HUDEP-2 (cell line): ENCODE data around the gene HORMAD2.
A peak's percentile ranks its signal among the peaks of the same experiment; 100 is the strongest.

Experiments used
- DNase-seq, 76 experiments: peaks; one replicate each; lab custom pipeline; 2025; ENCODE audit not compliant: unreplicated experiment in 76 of 76; lab: John Stamatoyannopoulos, UW

Gene HORMAD2

DNA sequence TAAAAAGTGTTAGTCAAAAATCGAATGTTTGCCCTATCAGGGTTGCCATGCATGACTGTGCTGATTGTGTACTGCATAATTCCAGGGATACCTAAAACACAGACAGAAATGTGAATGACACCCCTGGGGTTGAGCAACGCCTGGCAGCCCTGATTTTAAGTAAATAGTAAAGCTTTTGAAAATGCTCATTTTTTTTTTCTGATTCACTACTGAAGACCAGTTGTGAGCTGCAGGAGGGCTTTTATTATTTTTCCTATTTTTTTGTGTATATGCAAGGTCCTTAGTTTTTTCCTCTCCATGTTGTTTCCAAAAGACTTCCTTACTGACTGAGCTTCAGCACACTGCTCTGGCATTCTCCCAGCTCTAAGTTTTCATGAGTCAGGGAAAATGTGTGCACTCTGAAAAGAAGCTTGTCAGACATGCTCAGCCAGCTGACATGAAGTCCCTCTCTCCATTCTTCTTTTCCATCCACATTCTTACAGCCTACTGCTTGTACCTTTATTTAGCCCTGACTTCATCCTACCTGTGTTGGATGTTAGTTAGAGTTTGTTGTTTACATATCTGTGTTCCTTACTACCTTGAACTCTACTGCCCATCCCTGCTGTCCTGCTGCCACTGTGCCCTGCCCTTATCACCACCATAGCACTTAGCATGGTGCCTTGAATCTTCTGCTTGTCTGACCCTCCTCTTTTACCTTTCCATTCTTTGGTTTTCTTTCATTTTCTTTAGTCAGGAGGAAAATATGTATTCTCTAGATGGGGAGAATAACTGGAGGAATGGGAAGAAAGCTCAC lies 79.5 kb downstream of the HORMAD2 start:
- peak in 13 of 76 experiments; percentile 4 to 17 (median 14) for DNase-seq

DNA sequence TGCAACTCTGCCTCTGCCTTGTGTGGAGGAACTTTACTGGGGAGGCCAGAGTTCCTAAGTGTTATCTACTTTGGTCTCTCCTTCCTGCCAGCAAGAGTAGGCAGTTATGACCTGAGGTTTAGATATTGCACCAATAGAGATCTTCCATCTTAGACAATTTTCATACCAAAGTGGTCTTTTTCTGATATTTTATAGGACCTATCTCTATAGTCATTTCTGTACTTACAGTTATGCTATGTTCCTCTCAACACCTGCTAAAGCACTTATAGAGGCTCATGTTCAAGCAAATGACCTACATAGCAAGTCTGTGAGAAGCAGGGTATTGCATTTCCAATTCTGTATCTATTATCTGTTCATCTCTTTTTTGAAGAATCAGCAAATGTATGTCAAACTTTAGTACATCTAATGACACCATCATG lies 80.8 kb downstream of the HORMAD2 start:
- DNase-seq: peak in 4 of 76 experiments; percentile 5 to 30 (median 20)

DNA sequence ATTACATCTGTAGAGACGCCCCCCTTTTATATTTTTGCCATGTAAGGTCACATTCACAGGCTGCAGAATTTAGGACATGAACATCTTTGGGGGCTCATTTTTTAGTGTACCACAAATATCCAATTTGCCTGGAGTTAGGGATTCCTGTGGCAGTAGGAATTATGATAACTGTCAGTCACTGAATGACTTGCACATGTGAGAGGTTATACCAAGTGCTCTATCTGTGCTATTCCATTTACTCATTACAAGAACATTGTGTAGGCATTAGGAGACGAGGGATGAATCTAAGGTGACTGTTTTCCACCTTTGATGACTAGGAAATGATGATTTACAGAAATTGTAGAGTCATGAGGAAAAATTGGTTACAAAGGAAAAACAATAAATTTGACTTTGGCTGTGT lies 87.0 kb downstream of the HORMAD2 start:
- DNase-seq: no peak

DNA sequence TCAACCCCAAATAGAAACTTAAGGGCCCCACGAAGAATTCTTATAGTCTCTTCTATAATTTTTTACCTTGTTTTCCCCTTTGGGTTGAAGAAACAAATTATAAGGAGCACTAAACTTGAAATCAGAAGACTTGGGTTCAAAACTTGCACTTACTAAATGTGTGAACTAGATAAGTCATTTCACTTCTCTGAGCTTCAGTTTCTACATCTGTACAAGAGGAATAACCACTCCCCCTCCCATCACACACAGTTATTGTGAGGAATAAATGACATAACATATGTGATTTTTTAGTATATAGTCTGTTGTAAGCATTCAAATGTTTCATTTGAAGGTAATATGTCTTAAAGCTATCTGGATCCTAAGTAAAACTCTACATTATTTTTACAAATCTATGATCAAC lies 87.5 kb downstream of the HORMAD2 start:
- DNase-seq: no peak

DNA sequence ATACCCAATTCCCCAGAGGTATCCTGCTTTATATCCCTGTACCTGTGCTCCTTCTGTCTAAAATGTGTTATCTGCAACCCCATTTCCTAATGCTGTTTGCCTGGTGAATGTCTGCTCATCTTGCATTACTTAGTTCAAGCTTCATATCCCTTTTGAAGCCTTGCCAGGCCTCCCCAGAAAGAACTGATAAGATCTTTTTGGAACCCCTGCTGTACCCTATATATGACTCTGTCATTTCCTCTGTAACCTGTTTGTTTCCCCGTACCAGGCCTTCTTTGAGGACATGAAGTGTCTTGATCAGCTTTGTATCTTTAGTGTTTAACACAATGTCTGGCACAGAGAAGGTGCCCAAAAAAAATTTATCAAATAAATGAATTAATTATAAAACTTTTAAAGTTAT lies 88.7 kb downstream of the HORMAD2 start:
- no peak for DNase-seq

DNA sequence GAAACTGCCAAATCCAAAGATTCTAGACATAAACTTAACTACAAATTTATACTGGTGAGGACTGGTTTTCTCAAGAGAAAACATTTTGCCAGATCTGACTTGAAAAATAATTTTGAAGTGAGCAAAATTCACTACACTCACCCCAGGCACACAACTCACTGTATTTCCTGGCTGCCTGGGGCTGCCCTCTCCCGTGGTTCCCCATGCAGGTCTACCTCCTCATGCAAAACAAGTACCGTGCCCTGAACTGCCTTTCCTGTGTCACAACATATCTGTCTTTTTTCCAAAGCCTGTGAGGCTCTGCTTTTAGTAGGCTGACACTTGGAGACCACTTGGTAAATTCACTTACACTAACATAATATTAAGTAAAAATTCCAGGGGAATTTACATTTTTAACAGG lies 89.9 kb downstream of the HORMAD2 start:
- no peak for DNase-seq

DNA sequence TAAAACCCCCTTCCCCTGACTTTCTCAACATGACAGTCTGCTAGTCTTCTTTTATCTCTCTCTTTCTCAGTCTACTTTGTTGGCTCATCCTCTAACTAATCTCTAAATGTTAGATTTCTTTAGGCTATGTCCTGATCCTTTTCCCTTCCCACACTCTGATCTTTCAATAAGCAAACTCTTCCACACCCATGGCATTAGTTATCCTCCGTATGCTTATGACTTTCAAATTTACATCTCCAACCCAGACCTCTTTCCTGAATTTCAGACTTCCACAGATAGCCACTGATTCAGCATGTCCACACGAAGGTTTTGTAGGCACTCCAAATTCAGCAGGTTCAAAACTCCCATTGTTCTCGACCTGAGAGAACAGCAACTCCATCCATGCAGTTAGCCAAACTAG lies 90.7 kb downstream of the HORMAD2 start:
- DNase-seq: no peak

DNA sequence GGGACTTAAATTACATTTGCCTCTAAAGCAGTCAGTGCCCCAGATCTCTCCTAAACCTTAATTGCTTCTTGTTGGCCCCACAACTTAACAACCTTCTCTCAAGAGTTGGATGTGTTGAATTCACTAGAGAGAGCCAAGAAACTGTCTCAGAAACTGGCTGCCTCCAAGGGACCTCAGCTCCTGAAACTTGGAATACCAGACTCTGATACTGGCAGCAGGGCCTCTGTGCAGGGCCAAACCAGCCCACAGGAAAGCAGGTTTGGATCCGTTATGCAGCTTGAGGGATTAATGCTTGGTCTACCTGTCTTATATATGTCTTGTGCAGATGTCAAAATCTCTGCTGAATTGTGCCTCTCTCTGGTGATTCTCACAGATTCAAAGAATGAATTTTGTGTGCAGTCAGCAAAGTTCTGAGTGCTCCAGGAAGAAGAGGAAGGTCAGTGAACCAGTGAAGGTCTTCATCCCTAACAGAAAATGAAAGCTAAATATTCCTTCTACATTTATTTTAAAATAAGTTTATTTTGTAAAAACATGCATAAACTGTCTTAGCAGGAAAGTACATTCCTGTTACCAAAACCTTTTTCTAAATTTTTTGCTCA lies 95.5 kb downstream of the HORMAD2 start:
- DNase-seq: no peak

DNA sequence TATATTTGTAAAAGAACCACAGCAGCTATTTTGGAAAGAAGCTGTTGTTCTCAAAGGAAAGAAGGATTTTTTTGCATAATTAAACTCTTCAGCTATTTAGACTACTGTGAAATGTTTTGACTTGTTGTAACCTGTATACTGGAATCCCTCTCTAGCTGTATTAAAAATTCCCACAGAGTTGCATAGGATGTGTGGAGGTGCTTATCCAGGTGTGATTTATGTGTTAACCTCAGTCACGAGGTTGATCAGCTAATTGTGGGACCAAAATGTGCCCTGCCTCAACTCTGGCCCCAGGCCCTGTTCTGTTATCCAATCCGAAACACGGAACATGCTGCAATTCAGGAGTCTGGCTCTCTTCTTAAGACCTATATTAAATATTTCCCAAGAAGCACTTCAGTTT lies 96.2 kb downstream of the HORMAD2 start:
- no peak for DNase-seq

DNA sequence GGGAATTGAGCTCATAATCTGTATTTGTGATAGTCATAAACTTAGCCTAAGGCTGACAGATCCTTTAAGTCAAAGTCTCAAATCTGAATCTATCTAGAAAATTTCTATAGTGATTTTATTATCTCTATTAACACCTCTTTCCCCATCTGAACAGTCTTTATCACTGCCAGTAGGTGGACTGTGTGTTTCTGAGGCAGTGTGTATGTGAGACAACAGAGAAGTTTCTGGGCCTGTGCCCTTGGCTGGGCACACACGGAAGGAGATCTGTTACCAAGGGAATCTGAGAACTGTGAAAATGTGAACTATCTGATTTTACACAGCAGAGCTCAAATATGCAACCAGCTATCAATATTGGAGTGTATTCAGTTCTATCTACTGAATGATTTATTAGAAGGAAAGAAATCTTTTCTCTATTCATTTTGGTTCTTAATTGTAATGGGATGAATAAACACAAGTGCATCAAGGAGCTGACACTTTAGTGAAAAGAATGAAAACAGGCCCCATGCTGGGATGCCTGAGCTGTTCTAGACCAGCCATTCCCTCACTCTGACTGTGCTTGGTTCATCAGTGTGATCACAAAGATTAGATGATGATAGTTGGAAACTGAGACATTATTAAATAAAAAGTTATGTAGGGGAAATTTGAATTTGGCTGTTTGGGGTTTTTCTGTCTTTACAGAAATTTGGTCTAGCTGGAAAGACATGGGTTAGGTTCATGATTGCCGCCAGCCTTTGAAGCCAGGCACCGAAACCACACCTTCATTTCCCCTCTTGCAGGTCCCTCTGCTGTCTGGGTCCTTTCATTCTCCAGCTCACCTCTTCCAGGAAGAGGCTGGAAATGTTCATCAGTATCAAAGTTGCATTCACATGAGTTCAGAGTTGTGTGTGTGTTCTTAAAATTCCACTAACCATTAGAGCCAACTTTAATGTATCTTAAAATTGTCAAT lies 98.2 kb downstream of the HORMAD2 start:
- peak in 30 of 76 experiments; percentile 9 to 60 (median 26) for DNase-seq

DNA sequence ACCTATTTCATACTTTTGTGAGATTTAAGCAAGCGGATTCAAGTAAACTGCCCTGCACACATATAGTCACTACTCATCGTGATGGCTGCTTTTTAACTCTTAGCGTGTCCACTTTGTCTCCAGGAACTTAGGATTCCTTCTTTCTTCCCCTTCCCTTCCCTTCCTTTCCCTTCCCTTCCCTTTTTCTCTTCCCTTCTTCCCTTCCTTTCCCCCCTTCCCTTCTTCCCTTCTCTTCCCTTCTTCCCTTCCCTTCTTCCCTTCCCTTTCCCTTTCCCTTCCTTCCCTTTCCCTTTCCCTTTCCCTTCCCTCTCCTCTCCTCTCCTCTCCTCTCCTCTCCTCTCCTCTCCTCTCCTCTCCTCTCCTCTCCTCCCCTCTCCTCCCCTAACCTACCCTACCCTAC lies 100.4 kb downstream of the HORMAD2 start:
- DNase-seq: no peak

DNA sequence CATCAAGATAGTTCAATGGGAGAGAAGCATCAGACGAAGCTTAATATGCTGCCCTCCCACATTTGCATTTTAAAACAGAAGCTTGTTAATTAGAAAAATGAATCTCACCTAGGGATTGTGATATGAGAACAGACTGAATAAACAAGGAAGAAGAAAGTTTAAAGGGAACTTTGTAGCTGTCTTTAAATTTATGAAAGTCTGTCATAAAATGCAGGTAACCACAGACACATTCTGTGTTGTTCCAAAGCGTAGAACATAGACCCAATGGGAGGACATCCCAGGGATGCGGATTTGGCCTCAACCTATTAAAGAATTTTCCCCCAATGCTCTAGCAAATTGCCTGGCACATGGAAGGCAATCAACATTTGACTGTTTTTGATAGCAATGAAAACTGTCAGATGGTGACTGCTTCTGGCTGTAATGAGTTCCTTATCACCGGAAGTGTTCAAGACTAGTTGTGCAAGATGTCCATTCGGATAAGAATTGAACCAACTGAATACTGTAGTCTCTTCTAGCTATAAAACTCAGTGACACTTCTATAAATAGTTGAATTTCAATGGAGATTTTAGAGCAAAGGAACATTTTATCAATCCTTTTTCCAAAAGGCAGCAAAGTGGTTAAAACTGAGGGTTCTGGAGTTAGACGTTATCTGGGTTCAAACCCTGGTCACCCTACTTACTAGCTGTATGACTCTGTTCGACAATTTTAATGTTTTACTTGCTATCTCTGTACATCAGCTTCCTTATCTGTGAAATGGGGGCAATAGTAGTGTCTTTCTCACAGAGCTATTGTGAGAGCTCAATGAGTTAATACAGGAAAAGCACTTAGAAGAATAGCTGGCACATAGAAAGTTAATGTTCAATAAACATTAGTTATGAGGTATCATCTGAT lies 101.4 kb downstream of the HORMAD2 start:
- DNase-seq: peak in 46 of 76 experiments; percentile 12 to 88 (median 64)

DNA sequence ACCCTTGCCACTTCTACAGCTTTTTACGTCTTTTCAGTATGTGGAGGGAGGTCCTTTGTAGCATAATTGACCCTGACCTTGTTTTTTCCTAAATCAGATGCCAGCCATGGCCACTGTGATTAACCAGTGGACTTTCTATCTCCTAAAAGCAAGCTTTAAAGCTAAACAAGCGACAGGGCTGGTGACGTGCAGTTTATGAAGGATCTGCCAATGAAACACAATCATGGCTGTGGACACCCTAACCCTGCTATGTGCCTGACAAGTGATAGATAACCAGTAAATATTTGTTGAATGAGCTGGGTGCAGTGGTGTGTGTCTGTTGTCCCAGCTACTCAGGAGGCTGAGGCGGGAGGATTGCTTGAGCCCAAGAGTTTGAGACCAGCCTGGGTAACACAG lies 102.1 kb downstream of the HORMAD2 start:
- DNase-seq: peak in 58 of 76 experiments; percentile 15 to 74 (median 46)

DNA sequence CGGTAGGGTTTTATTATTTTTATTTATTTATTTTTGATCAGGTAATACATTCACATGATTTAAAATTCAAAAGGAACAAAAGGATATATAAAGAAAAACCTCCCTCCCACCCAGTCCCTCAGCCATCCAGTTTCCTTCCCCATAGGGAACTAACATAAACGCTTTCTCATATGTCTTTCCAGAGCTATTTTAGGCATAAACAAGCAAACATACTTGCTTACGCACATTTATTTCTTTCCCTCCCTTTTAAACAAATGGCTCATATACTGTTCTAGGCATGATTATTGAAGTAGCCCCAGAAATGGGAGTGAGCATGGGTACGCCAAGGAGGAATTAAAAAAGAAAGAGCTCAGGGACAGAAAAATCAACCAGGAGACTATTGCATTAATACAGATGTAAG lies 102.6 kb downstream of the HORMAD2 start:
- DNase-seq: no peak

DNA sequence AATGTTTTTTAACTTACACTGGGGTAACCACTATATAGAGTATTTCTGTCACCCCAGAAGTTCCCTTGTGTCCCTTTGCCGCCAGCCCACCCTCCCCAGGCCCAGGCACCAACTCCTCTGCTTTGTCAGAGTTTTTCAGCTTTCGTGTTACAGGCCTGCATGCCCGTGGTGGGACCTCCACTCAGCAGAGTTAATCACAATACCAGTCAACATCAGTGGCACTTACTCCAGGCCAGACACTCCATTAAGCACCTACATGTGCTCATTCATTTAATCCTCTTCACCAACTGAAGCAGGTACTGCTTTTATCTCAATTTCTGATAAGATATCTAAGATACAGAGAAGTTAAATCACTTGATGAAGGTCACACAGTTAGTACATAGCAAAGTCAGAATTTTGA lies 103.0 kb downstream of the HORMAD2 start:
- DNase-seq: no peak

DNA sequence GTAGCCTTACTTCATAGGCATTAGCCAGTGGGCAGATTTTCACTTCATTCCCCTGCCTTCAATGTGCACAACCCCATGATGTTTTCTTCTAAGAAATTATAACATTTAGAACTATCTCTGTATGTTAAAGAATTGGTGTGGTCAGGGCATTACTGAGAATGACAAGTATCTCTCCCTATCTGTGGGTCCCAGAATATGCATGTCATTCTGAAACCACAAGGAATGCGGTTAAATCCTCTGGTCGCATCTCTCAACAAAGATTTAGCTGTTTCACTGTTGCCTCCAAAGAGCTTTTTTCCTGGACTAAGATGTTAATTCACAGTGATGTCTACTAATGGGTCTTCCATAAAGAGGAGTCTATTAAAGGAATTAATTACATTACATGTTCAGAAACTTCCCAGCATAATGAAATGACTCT lies 103.6 kb downstream of the HORMAD2 start:
- DNase-seq: peak in 35 of 76 experiments; percentile 13 to 76 (median 53)

DNA sequence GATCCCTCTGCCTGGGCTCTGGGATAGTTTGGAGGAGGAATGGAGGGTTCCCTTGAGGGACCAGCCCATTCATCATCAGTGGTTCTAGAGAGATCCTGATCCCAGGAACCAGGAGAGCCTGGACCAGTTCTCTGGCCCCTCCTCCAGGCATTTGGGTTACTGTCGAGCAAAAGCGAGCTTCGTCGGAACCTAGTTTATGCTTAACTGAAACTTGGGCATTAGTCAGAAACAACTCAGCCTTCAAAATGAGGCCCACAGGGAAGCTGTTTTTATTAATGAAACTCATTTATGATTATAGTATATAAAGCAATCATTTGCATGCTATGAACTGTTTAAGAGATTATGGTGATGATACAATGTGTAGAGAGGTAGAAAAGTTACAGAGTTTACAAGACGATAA lies 104.9 kb downstream of the HORMAD2 start:
- no peak for DNase-seq

DNA sequence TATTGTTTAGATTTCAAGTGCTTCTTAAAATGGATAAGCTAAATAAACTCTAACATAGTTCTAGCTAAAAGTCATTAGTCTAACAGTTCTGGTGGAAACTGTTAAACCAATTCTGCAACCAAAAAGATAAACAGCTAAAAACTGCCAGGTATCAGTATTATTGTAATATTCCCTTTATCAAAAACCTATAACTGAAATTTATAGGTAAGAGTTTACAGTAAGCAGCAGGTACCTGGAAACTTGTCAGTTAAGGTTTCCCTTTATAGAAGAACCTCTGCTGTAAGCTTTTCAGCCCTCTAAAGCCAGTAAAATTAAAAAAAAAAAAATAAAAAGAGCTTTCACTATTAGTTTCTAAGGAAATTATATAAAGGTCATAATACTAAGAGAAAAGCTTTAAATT lies 105.3 kb downstream of the HORMAD2 start:
- no peak for DNase-seq

DNA sequence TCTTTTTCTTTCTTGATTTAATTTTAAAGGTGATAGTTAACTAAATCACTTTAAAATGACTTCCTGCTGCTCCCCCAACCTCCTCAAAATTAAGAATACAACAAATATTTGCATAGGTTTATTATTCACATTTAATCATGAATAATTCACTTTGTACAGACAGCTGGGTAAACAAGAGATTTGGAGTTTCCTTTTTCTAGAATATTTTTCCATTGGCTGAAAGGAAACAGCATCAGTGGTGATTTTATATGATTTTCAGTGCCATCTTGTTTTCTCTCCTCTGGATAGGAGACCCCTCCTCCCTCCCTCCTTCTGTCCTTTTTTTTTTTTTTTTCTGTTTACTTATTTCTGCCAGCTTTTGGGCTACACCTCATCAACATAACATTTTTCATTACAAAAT lies 105.8 kb downstream of the HORMAD2 start:
- no peak for DNase-seq

DNA sequence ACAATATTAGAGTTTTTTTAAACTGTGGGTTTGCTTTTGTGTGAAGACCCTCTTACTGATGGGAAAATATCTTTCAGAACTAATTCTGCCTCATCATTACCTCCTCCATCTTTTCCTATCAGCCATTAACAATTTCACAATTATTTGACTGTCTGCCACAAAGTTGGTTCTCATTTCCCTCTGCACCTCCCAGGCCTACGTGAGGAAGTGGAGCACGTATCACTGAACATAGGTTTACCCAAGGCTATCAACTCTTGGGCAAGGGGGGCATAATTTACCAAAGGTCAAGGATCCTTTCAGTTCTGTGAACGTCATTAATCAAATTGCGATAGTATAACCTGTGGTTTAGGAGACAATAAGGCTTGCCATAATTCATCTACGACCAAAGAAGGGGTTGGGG lies 106.2 kb downstream of the HORMAD2 start:
- no peak for DNase-seq
